Ectodermal cell (in vitro differentiated cells): ENCODE data around the gene EIF2B2.

Experiments
- H3K27ac ChIP-seq: 2 replicates; pipeline ENCODE4 v1.7.0; 2013; ENCODE audit warnings: mild to moderate bottlenecking, low read depth, low read length; ENCODE audit not compliant: insufficient read depth, poor library complexity, severe bottlenecking
- H3K27me3 ChIP-seq: 2 replicates; pipeline ENCODE4 v1.7.0; 2013; ENCODE audit warnings: mild to moderate bottlenecking, low read length; ENCODE audit not compliant: insufficient read depth, control insufficient read depth, poor library complexity, severe bottlenecking
- H3K36me3 ChIP-seq: one replicate; pipeline ENCODE4 v1.7.0; 2013; ENCODE audit warnings: low read length; ENCODE audit not compliant: control insufficient read depth, insufficient read depth
- H3K4me1 ChIP-seq: one replicate; pipeline ENCODE4 v1.7.0; 2013; ENCODE audit warnings: low read length; ENCODE audit not compliant: control insufficient read depth, insufficient read depth
- H3K4me3 ChIP-seq: 2 replicates; pipeline ENCODE4 v1.7.0; 2013; ENCODE audit warnings: low read depth, low read length, control low read depth; ENCODE audit not compliant: insufficient read depth
- H3K9me3 ChIP-seq: 2 replicates; pipeline ENCODE4 v1.7.0; 2013; ENCODE audit warnings: mild to moderate bottlenecking, low read length, moderate library complexity; ENCODE audit not compliant: control insufficient read depth
- WGBS, 2 experiments: methylation state at CpG; one replicate each; pipeline ENCODE4 v1.1.7; 2013; ENCODE audit warnings: missing lambda C conversion rate in 2 of 2; 5-methylcytosine and 5-hydroxymethylcytosine counted together

Gene EIF2B2

GRCh38 chr14:75011356-75011994 is 8.8 kb downstream of the EIF2B2 start:
- 85 to 89% methylated on average over 4 of the region's 4 CpGs for WGBS, 2 experiments
- Histone ChIP-seq H3K4me1 (no peaks in the 10 kb centered on the region), H3K9me3 (no peaks in the 10 kb centered on the region), H3K4me3 (no peak overlapping the region), H3K27ac (no peak overlapping the region), H3K36me3 (peaks cover 18% of the 10 kb centered on the region), H3K27me3 (no peaks in the 10 kb centered on the region)

GRCh38 chr14:75013290-75013689 is 10.6 kb downstream of the EIF2B2 start:
- no peaks in the 10 kb centered on the region for H3K4me1 ChIP-seq
- 94 to 96% methylated on average over 6 of the region's 6 CpGs for WGBS, 2 experiments
- H3K36me3 ChIP-seq: peaks cover 19% of the 10 kb centered on the region

GRCh38 chr14:75015496-75015895 is 12.8 kb downstream of the EIF2B2 start:
- no peaks in the 10 kb centered on the region for H3K9me3 ChIP-seq
- peaks cover 23% of the 10 kb centered on the region for H3K36me3 ChIP-seq
- WGBS, 2 experiments: 92% methylated on average over 5 of the region's 5 CpGs
- no peak overlapping the region for H3K4me3 ChIP-seq
- H3K27me3 ChIP-seq: no peaks in the 10 kb centered on the region
- no peaks in the 10 kb centered on the region for H3K4me1 ChIP-seq
- H3K27ac ChIP-seq: no peak overlapping the region

More at GRCh38 chr14:75013290-75013689, 10.6 kb downstream of the EIF2B2 start:
- Histone ChIP-seq H3K27me3 (no peaks in the 10 kb centered on the region), H3K27ac (no peak overlapping the region), H3K4me3 (no peak overlapping the region), H3K9me3 (no peaks in the 10 kb centered on the region)

GRCh38 chr14:75016815-75017214 is 14.1 kb downstream of the EIF2B2 start:
- Histone ChIP-seq H3K4me1 (no peaks in the 10 kb centered on the region), H3K4me3 (no peak overlapping the region), H3K27ac (no peak overlapping the region), H3K27me3 (no peaks in the 10 kb centered on the region), H3K36me3 (peaks cover 29% of the 10 kb centered on the region), H3K9me3 (no peaks in the 10 kb centered on the region)
- 90 to 92% methylated on average over 3 of the region's 3 CpGs for WGBS, 2 experiments

GRCh38 chr14:75018694-75019093 is 16.0 kb downstream of the EIF2B2 start:
- Histone ChIP-seq H3K27me3 (no peaks in the 10 kb centered on the region), H3K27ac (no peak overlapping the region), H3K4me3 (no peak overlapping the region), H3K4me1 (no peaks in the 10 kb centered on the region), H3K9me3 (no peaks in the 10 kb centered on the region), H3K36me3 (peaks cover 31% of the 10 kb centered on the region)
- 94 to 96% methylated on average over 3 of the region's 3 CpGs for WGBS, 2 experiments

- Histone ChIP-seq H3K36me3 (peaks cover 22% of the 10 kb centered on the region), H3K27ac (no peak overlapping the region), H3K27me3 (no peaks in the 10 kb centered on the region), H3K4me1 (no peaks in the 10 kb centered on the region), H3K4me3 (no peak overlapping the region), H3K9me3 (no peaks in the 10 kb centered on the region)
- 74 to 75% methylated on average over 8 of the region's 8 CpGs for WGBS, 2 experiments
These were observed 19.9 kb downstream of the EIF2B2 start for GRCh38 chr14:75022655-75023054.

GRCh38 chr14:75023108-75023507 is 20.4 kb downstream of the EIF2B2 start:
- Histone ChIP-seq H3K9me3 (no peaks in the 10 kb centered on the region), H3K4me3 (no peak overlapping the region), H3K4me1 (no peaks in the 10 kb centered on the region), H3K27me3 (no peaks in the 10 kb centered on the region), H3K36me3 (peaks cover 20% of the 10 kb centered on the region), H3K27ac (no peak overlapping the region)
- 73 to 79% methylated on average over 1 of the region's 1 CpG for WGBS, 2 experiments

- peaks cover 16% of the 10 kb centered on the region for H3K36me3 ChIP-seq
- H3K4me1 ChIP-seq: no peaks in the 10 kb centered on the region
- H3K27me3 ChIP-seq: no peaks in the 10 kb centered on the region
- H3K27ac ChIP-seq: no peak overlapping the region
- WGBS, 2 experiments: 91 to 92% methylated on average over 4 of the region's 4 CpGs
- no peak overlapping the region for H3K4me3 ChIP-seq
- no peaks in the 10 kb centered on the region for H3K9me3 ChIP-seq
These were observed 22.4 kb downstream of the EIF2B2 start for GRCh38 chr14:75025082-75025481.

GRCh38 chr14:75025876-75026275 is 23.2 kb downstream of the EIF2B2 start:
- no peaks in the 10 kb centered on the region for H3K4me1 ChIP-seq
- peaks cover 16% of the 10 kb centered on the region for H3K36me3 ChIP-seq
- H3K27me3 ChIP-seq: no peaks in the 10 kb centered on the region
- no peak overlapping the region for H3K27ac ChIP-seq
- WGBS, 2 experiments: 81 to 95% methylated on average over 2 of the region's 2 CpGs
- no peak overlapping the region for H3K4me3 ChIP-seq
- no peaks in the 10 kb centered on the region for H3K9me3 ChIP-seq

GRCh38 chr14:75030147-75030546 is 27.4 kb downstream of the EIF2B2 start:
- Histone ChIP-seq H3K4me3 (no peak overlapping the region), H3K36me3 (peaks cover 7% of the 10 kb centered on the region), H3K9me3 (no peaks in the 10 kb centered on the region), H3K27me3 (no peaks in the 10 kb centered on the region), H3K4me1 (no peaks in the 10 kb centered on the region), H3K27ac (no peak overlapping the region)
- WGBS, 2 experiments: 0% methylated on average over 1 of the region's 1 CpG

GRCh38 chr14:75032939-75033338 is 30.2 kb downstream of the EIF2B2 start:
- Histone ChIP-seq H3K4me1 (no peaks in the 10 kb centered on the region), H3K27ac (no peak overlapping the region), H3K27me3 (no peaks in the 10 kb centered on the region), H3K9me3 (no peaks in the 10 kb centered on the region), H3K36me3 (peaks cover 7% of the 10 kb centered on the region), H3K4me3 (no peak overlapping the region)
- 90 to 97% methylated on average over 2 of the region's 2 CpGs for WGBS, 2 experiments
